ENCODE data around the gene FXYD6.
"Not testable (repeated sequence)": the region's sequence is repeated elsewhere in the genome, so short reads cannot be mapped to it uniquely, and the experiment has no call there.

FXYD6 gene, protein sequence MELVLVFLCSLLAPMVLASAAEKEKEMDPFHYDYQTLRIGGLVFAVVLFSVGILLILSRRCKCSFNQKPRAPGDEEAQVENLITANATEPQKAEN

DNA sequence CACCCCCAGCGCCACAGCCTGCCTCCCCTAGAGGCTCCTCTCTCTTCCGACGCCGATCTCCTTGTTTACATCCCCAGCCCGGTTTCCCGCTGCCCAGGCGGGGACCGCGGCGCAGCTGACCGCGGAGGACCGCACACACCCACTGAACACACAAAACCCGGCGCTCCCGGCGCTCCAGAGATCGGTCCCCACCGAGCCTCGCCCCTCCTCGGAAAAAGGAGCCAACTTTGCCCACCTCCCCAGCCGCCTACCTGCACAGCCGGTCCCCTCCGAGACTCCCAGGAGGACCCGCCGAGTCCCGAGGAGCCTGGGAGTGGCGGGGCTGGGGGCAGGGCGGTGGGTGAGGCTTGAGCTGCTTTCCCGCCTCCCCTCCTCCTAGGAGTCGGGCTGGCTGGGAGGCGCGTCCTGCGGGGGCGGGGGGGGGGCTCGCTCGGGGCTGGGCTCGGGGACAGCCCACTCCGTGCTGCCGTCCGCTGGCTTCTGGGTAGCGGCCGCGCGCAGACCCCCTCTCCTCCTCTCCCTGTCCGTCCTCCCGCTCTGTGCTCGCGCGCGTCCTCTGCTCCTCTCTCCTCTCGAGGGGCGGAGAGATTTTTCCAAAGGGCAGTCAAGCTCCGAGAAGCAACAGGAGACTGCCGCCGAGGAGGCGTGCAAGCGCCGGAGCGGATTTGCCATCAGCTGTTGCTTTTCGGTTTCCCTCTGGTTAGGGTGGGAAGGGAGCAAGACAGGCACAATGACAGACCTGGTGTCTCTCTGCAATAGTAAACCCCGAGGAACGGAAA lies at the start of gene FXYD6:
TSS of gene FXYD6 (minus strand) at position 318 of the 779 bp plus-strand sequence. CDS start 33,882 bp downstream, outside the sequence.
- peak within 1 kb of the TSS; percentile 76 for H3K9ac ChIP-seq (ENCODE audit: low read depth, low read length)
- H3K36me3 ChIP-seq (ENCODE audit: insufficient read depth, low read length): no peaks in the 10 kb centered on the region
- H3K9me3 ChIP-seq (ENCODE audit: control insufficient read depth, insufficient read depth, low read length): no peaks in the 10 kb centered on the region
- H3K4me1 ChIP-seq (ENCODE audit: insufficient read depth, low read length): peaks cover 25% of the 10 kb centered on the region

DNA sequence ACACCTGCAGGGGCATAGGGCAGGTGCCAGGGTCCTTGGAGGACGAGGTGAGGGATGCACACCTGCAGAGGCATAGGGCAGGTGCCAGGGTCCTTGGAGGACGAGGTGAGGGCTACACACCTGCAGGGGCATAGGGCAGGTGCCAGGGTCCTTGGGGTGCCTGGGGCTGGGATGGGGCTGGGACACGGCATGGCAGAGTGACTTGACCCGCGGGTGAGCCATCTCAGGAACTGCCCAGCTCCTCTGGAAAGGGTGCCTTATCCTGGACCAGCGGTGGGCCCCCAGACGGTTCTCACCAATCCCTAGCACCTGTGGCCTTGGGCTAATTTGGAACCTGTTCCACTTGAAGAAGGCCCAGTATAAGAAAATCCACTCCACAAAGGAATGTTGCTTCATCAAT lies 49.7 kb upstream of the FXYD6 start:
- H3K4me1 ChIP-seq (ENCODE audit: insufficient read depth, low read length); H3K36me3 ChIP-seq (ENCODE audit: insufficient read depth, low read length); H3K9ac ChIP-seq (ENCODE audit: low read depth, low read length); H3K9me3 ChIP-seq (ENCODE audit: control insufficient read depth, insufficient read depth, low read length): not testable (repeated sequence)

DNA sequence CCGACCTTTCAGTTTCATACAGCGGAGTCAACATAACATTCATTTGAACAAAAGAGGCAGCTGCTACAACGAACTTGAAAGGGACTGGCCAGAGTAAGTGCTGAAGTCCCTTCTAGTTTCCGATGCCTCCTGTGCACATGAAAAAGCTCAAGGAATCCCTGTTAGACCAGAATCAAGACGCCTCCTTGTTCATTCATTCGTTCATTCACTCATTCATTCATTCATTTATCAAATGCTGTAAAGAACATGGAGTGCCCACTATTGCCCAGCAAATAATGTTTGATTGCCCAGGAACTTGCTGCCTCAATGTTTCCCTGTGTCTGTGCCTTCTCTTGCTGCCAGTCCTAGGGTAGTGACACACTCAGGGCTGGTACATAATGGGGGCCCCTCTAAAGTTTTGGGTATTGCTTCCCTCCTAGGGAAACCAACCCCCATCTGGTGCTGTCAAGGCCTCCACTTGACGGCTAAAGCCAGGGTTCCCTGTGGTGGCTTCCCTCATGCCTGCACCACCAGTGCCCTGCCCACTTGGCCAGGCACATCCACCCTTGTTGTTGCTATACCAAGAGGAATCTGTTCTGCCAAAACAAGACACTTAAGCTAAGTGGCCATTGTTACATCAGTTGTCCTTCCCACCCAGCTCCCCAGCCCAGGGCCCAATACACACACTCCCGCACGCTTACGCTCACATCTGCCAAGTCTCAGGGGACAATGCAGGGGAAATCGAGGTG lies 48.9 kb upstream of the FXYD6 start:
- H3K9ac ChIP-seq (ENCODE audit: low read depth, low read length): no peak overlapping the region
- H3K36me3 ChIP-seq (ENCODE audit: insufficient read depth, low read length): no peaks in the 10 kb centered on the region
- H3K4me1 ChIP-seq (ENCODE audit: insufficient read depth, low read length): peaks cover 3% of the 10 kb centered on the region
- H3K9me3 ChIP-seq (ENCODE audit: control insufficient read depth, insufficient read depth, low read length): no peaks in the 10 kb centered on the region

DNA sequence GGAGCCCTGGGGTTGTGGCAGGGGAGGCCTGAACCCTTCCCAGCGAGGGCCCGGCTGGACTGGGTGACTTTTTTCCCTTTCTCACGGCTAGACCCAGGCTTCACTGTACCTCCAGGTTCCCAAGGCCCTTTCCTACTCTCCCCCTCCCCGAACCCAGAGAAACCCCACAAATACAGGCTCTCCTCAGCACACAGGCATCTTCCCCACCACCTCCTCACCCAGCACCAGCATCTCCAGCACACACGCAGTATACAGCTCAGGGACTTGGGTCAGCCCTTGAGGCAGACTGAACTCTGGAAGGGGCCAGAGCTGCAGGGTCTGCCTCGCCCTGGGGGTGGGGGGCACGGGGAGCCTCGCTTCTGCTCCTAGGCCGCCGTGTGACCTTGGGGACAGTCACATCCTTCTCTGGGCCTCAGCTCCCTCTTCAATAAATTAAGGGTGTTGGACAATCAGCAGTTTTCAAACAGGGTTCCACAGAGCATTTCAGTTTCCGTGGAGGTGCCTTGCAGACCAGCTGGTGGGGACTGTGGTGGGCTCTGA lies 48.2 kb upstream of the FXYD6 start:
- peaks cover 3% of the 10 kb centered on the region for H3K4me1 ChIP-seq (ENCODE audit: insufficient read depth, low read length)
- no peaks in the 10 kb centered on the region for H3K9me3 ChIP-seq (ENCODE audit: control insufficient read depth, insufficient read depth, low read length)
- no peak overlapping the region for H3K9ac ChIP-seq (ENCODE audit: low read depth, low read length)
- no peaks in the 10 kb centered on the region for H3K36me3 ChIP-seq (ENCODE audit: insufficient read depth, low read length)

DNA sequence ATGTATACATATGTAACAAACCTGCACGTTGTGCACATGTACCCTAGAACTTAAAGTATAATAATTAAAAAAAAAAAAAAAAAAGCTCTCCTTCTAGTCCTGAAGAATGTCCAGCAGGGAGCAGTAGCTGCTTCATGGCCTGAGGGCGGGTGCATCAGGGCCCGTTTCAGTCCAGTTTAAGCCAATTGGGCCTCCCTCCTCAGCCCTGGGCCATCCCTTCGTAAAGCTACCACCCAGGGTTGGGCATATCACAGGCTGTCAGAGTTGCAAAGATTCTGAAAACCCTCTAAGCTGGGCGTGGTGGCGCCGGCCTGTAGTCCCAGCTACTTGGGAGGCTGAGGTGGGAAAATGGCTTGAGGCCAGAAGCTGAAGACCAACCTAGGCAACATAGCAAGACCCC lies 47.3 kb upstream of the FXYD6 start:
- Histone ChIP-seq H3K9me3 (ENCODE audit: control insufficient read depth, insufficient read depth, low read length) (no peaks in the 10 kb centered on the region), H3K4me1 (ENCODE audit: insufficient read depth, low read length) (no peaks in the 10 kb centered on the region), H3K36me3 (ENCODE audit: insufficient read depth, low read length) (no peaks in the 10 kb centered on the region), H3K9ac (ENCODE audit: low read depth, low read length) (no peak overlapping the region)

DNA sequence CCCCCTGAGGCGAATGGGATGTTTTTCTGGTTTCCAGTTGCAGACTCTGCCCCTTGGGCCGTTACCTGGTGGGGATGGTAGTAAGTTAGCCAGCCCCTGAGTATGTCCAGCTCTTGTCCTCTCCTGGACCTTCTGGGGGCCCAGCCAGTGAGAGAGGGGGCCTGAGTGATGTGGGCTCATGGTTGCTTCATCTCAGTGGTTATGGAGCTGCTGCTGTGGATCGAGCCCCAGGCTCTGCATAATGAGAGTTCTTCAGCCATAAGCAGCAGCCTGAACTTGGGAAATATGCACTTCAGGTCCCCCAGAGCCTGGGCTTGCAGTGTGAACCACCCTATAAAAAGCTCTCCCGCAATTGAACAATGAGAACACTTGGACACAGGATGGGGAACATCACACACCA lies 46.8 kb upstream of the FXYD6 start:
- Histone ChIP-seq H3K36me3 (ENCODE audit: insufficient read depth, low read length) (no peaks in the 10 kb centered on the region), H3K9ac (ENCODE audit: low read depth, low read length) (no peak overlapping the region), H3K4me1 (ENCODE audit: insufficient read depth, low read length) (no peaks in the 10 kb centered on the region), H3K9me3 (ENCODE audit: control insufficient read depth, insufficient read depth, low read length) (no peaks in the 10 kb centered on the region)

DNA sequence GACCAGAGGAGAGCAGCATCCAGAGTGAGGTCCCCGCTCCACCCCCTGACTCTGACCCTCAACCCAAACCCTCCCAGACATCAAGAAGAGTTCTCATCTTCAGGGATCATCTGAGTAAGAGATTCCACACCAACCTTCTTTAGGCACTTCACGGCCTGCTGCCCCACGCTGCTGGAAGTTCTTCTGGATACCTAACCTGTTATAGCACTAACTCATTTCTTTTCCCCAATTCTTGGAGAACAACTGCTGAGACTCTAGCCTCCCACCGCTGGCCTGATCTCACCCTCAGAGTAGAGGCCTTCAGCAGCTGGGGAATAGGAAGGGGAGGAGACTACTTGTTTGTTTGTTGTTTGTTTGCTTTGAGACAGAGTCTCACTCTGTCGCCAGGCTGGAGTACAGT lies 45.4 kb upstream of the FXYD6 start:
- H3K9me3 ChIP-seq (ENCODE audit: control insufficient read depth, insufficient read depth, low read length): no peaks in the 10 kb centered on the region
- no peak overlapping the region for H3K9ac ChIP-seq (ENCODE audit: low read depth, low read length)
- H3K4me1 ChIP-seq (ENCODE audit: insufficient read depth, low read length): no peaks in the 10 kb centered on the region
- H3K36me3 ChIP-seq (ENCODE audit: insufficient read depth, low read length): no peaks in the 10 kb centered on the region

DNA sequence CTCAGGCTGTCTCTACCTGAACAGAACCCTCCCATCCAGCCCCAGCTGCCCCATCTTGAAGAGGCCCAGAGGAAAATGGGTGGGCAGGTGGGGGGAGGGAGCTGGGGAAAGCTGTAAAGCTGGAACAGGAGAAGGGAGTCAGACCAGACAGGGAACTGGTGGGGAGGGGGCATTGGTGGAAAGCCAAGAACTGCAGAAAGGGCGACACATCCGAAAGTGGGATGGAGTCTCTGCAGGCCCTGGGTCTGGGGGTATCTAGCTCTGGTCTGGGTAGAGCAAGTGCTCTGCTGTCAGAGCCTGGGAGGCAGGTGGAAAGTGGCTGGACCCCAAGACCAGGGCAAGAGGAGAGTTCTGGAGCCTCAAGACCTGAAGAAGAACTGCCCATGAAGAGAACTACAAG lies 45.0 kb upstream of the FXYD6 start:
- H3K36me3 ChIP-seq (ENCODE audit: insufficient read depth, low read length): no peaks in the 10 kb centered on the region
- H3K9ac ChIP-seq (ENCODE audit: low read depth, low read length): no peak overlapping the region
- no peaks in the 10 kb centered on the region for H3K9me3 ChIP-seq (ENCODE audit: control insufficient read depth, insufficient read depth, low read length)
- no peaks in the 10 kb centered on the region for H3K4me1 ChIP-seq (ENCODE audit: insufficient read depth, low read length)

DNA sequence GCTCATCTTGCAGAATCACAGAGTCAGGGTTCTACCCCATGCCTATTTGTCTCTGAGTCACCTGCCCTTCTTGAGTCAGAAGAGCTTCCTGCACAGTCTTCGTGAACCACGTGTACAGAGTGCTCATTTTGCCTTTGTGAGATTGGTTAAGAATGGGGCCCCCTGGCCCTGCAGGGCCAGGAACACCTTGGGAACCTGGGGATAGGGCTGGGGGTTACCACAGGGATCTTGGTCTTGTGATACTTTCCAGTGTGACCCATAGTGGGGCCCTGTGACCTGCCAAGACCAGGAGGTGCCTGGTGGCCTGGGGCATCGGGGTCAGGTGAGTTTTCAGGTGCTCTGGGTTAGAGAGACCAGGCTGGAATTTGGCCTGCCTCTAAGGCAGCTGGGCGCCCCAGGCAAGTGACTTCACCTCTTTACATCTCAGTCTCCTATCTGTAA lies 43.3 kb upstream of the FXYD6 start:
- no peaks in the 10 kb centered on the region for H3K36me3 ChIP-seq (ENCODE audit: insufficient read depth, low read length)
- no peak overlapping the region for H3K9ac ChIP-seq (ENCODE audit: low read depth, low read length)
- peaks cover 3% of the 10 kb centered on the region; the same call in 1 of the 2 replicates for H3K4me1 ChIP-seq (ENCODE audit: insufficient read depth, low read length)
- no peaks in the 10 kb centered on the region for H3K9me3 ChIP-seq (ENCODE audit: control insufficient read depth, insufficient read depth, low read length)

DNA sequence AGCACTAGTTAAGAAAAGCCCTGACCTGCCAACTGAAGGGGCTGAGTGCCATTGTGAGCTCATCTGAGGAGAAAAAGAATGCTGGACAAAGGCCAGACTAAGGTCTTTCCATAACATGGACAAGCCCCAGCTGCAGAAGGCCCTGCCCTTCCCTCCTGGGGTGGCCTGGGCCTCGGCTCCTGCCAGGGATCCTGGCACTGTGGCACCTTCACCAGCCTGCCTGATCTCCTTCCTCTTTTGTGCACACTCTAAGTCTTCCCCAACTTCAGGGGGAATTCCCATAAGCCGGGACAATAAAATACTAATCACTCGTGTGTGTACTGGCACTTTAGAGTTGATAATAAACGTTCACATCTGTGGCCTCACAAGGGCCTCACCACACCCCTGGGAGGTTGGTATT lies 42.9 kb upstream of the FXYD6 start:
- Histone ChIP-seq H3K4me1 (ENCODE audit: insufficient read depth, low read length) (peaks cover 4% of the 10 kb centered on the region; the same call in 1 of the 2 replicates), H3K36me3 (ENCODE audit: insufficient read depth, low read length) (no peaks in the 10 kb centered on the region), H3K9ac (ENCODE audit: low read depth, low read length) (no peak overlapping the region), H3K9me3 (ENCODE audit: control insufficient read depth, insufficient read depth, low read length) (no peaks in the 10 kb centered on the region)

DNA sequence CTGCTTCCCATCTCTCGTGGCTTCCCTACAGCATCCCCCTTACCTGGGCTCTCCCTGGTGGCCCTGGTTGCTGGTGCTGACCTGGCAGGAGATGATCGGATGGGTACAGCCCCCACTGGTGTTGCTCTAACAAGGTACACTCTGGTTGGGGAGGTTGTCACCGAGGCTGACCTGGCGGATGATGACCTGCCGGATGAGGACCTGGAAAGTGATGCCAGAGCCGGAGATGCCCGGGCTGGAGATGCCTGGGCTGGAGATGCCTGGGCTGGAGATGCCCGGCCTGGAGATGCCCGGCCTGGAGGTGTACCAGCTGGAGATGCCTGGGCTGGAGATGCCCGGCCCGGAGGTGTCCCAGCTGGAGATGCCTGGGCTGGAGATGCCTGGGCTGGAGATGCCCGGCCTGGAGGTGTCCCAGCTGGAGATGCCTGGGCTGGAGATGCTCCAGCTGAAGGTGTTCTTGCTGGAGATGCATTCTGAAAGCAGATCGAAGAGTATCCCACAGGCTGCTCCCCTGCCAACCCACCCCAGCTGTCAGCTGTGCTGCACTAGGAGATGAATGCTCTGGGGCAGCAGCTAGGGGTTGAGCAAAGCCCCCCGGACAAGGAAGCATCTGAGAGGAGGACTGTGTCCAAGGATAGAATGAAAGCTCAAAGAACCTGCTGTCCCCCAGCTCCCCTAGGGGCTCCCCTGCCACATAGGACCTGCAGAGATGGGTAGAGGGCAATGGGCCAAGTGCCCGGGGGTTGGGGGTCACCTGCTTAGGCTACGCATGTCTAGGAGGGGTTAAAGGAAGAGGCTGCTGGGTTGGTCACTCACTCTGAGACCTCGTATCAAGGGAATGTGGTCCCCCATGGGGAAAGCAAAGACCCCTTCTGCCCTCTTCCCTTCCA lies 42.2 kb upstream of the FXYD6 start:
- no peak overlapping the region for H3K9ac ChIP-seq (ENCODE audit: low read depth, low read length)
- peaks cover 4% of the 10 kb centered on the region; the same call in 1 of the 2 replicates for H3K4me1 ChIP-seq (ENCODE audit: insufficient read depth, low read length)
- H3K9me3 ChIP-seq (ENCODE audit: control insufficient read depth, insufficient read depth, low read length): no peaks in the 10 kb centered on the region
- no peaks in the 10 kb centered on the region for H3K36me3 ChIP-seq (ENCODE audit: insufficient read depth, low read length)

DNA sequence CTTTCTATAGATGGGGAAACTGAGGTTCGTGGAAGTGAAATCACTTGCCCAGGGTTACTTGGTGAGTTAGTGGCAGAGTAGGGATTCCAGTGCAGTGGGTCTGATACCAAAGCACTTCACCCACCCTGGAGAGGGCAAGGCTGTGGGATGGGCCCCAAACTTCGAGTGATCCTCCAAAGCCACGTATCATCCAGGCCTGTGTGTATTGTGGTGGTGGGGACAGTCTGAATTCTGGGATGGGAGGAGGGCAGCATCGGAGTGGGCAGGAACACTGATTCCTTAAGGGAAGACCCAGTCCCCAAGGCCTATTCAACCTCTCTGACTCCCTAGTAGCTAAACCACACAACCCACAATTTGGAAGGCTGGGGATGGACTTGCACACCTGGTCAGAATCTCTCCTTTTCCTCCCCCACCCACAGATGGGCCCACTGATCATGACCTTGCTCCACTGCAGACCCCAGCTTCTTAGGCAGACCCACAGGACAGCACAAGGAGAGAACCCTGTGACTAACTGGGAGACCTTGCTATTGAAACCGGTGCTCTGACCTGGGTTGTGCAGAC lies 41.2 kb upstream of the FXYD6 start:
- no peak overlapping the region for H3K9ac ChIP-seq (ENCODE audit: low read depth, low read length)

DNA sequence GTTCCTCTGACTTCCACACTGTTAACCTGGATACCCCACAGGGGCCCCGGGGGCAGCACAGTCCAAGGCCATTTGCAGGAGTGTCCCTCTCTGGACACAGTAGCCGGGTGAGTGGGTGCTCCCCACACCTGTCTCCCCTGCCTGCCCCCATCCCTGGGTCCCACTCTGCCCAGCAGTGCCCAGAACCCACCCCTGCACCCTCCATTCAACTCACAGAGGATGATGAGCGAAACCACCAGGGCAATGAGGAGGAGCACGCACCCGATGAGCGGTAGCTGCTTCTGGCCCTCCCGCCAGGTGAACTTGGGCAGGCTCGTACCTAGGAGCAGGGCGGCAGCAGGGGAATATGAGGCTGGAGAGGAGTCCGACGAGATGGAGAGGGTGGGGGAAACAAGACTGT lies 40.5 kb upstream of the FXYD6 start:
- Histone ChIP-seq H3K4me1 (ENCODE audit: insufficient read depth, low read length) (peaks cover 4% of the 10 kb centered on the region; the same call in 1 of the 2 replicates), H3K9me3 (ENCODE audit: control insufficient read depth, insufficient read depth, low read length) (no peaks in the 10 kb centered on the region), H3K9ac (ENCODE audit: low read depth, low read length) (no peak overlapping the region), H3K36me3 (ENCODE audit: insufficient read depth, low read length) (no peaks in the 10 kb centered on the region)

More for the DNA sequence above, 41.2 kb upstream of the FXYD6 start:
- peaks cover 4% of the 10 kb centered on the region; the same call in 1 of the 2 replicates for H3K4me1 ChIP-seq (ENCODE audit: insufficient read depth, low read length)
- no peaks in the 10 kb centered on the region for H3K36me3 ChIP-seq (ENCODE audit: insufficient read depth, low read length)
- H3K9me3 ChIP-seq (ENCODE audit: control insufficient read depth, insufficient read depth, low read length): no peaks in the 10 kb centered on the region

All from ES-I3 (cell line).